Mucosa of gallbladder (tissue), 1 donor: Measurements from ENCODE around the gene PHYH. TPM values are rescaled to one million over a fixed set of nuclear protein-coding genes. Genes with fewer than 3 reads are reported as not detected.
"Not testable (repeated sequence)": the region's sequence is repeated elsewhere in the genome, so short reads cannot be mapped to it uniquely, and the experiment has no call there.

ENCODE experiments used
- DNase-seq: peaks from one replicate; pipeline ENCODE4 v3.0.0-alpha.2; 2020; ENCODE audit warnings: low spot score
- total RNA-seq: library from RNA; stranded (reverse); gene quantifications from one replicate; pipeline ENCODE4 v1.2.1, GENCODE V29; 2021
- donor health status: DM: no; HTN: no; CAD: no.

Gene PHYH
- total RNA-seq: 71.2 TPM

- peak; percentile 90 for DNase-seq
These were observed at the start of gene PHYH for GRCh38 chr10:13299437-13300287. PHYH (minus strand) TSS chr10:13300064; CDS start chr10:13300042, 22 bp downstream.

DNA sequence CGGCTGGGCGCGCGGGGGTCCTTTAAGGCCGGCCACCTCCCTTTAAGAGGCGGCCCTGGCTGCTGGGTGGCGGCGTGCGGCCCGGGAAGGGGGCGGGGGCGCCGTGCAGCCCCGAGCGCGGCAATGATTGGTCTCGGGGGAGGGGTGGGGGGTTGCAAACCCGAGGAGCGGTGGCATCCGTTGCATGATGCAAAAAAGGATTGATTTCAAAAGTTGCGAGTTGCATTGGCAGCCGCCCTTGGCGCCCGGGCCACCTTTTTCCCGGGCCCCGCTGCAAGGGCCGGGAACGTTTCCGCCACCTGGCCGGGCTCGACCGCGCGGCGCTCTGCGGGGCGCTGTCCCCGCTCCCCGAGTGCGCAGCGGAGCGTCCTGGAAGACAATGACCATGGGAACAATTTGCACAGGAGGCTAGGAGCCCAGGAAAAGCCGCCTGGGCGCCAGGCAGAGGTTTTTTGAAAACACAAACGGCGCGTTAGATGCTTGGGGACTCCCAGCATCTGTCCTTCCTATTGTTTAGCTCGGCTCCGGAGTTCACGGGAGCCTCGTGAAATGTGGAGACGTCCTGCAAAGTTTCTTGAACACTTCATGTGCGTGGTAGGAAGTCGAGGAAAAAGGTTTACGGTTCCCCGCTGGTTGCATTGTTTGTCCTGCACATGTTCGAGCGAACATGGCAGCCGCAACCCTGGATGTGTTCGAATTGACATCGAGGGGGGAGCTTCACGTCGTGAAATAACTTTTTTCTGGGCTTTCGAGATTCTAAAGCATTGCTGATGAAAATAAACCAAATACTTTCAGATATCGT, 48.6 kb upstream of the PHYH start, which contains the start of gene SEPHS1:
SEPHS1 (minus strand) TSS at position 78 of the 802 bp plus-strand sequence. CDS start 3,343 bp downstream, outside the sequence.
- DNase-seq: peak; percentile 66

- peak; percentile 79 for DNase-seq
These were observed 47.8 kb upstream of the PHYH start for GRCh38 chr10:13347500-13348156.

DNA sequence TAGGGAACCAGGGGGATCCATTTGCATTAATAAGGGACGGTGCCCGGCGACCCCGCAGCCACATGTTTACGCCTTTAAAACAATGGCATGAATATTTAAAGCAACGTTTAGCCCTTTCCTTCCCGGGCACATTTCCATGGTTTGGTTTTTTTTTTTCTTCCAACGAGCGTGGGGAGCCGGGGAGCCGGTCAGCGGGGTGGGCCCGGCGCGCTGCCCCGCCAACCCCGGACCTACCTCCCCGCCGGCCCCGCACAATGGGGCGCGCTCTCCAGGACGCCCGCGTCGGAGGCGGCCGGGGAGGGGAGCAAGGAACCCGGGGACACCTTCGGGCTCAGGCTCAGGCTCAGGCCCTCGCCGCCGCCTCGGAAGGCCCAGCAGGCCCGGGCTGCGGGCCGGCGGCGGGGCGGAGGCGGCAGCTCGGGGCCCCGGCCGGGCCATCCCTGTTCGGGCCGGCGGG, 47.2 kb upstream of the PHYH start:
- DNase-seq: no peak

GRCh38 chr10:13346283-13347042, 46.6 kb upstream of the PHYH start:
- DNase-seq: no peak

GRCh38 chr10:13340626-13341376, 40.9 kb upstream of the PHYH start:
- no peak for DNase-seq

DNA sequence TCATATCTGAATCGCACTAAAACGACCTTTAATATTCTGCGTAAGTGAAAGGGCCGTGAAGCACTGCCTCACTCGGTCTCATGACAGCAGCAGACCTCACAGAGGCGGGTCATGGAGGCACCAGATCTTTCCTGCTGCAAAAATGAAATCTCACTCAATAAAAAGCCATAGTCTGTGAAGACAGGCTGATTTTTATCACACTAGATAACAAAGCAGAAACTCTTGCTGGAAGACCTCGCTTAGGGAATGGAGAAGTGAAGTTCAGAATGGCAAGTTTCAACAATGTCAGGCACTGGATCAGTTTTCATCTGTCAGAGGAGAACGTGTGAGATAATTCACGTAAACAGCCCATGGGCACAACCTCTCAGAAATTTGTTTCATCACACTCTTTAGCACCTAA, 40.2 kb upstream of the PHYH start:
- DNase-seq: no peak

DNA sequence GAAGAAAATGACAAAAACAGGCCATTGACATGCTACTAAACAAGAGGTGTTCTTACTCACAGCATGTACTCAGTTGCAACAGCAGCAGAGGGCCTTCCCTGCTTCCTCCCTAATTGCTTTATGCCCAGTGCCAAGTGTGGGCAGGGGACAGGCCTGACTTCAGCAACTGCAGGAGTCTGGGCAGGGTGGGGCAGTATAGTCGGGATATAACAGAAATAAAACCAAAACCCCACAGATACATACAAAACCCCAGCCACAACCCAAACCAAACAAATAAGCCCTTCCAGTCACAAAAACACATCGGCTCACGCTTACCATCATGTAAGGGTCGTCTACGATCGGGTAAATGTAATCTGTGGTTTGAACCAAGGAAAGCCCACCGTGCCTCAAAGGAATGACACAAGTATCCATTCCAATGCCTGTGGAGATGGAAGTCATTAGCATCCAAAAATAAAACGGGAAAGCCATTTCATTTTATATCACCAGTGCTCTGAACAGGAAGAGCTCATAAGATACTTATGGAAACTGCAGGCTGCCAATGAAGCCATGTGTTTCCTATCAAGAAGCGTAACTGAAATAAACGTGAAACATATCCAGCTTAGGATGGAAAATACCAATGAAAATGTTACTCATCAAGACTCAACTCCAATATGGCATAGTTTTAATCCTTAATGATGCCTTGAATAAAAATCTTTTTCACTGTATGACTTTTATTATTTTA, 38.7 kb upstream of the PHYH start:
- DNase-seq: no peak

- DNase-seq: no peak
These were observed 37.9 kb upstream of the PHYH start for GRCh38 chr10:13337827-13338196.

DNA sequence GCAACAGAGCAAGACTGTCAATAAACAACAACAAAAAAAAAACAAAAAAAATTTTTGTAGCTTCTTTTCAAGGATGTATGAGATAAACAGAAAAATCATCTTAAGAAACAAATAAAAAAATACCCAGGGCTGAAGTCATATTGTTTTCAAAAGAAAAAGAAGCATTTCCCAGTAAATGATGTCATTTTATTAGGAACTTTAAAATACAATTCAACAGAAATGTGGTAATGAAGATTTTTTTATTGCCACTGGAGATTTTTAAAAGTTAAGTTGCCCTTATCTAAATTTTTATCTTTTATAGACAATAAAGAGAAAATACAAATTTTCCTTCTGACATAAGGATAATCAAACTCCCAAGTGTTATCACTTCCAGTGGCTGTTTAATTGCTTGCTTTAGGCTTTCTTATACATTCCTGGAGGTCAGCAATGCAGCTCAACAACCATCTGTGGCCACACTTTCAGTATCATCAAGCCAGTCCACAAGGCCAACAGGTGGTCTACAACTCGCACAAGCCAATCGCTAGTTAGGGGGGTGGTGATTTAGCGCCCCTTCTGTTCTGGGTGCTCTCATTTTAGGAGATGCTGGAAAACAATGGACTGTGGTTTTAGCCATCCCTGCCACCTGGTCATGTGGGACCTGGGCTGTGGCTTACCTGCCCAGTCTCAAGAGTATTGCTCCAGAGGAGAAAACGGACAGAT, 37.4 kb upstream of the PHYH start:
- DNase-seq: no peak

DNA sequence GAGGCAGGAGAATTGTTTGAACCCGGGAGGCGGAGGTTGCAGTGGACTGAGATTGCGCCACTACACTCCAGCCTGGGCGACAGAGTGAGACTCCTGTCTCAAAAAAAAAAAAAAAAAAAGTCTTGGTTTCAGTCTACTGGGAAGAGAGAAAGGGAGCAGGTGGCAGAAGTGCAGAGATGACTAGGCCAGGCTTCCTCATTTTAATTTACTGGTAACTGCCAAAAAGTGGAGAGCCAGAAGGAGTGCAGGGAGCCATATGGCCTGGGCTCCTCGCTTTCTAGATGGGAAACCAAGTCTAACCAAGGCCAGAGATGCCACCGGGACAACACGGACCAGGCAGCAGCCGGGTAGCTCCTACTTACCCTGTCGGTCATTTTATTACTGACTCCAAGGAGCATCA, 36.0 kb upstream of the PHYH start:
- DNase-seq: no peak

DNA sequence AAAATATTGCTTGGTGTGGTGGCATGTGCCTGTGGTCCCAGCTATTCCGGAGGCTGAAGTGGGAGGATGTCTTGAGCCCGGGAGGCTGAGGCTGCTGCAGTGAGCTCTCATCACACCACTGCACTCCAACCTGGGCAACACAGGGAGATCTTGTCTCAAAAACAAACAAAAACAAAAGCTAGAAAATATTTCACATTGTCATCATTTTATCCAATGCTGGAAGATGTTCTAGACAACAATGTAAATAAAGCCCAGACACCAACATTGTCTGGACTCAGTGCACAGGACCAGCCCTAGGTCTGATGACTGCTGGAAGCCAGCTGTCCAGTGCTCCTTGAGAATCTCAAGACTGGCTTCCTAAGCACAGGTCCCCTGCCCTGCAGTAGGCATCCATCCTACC, 34.7 kb upstream of the PHYH start:
- no peak for DNase-seq

GRCh38 chr10:13331646-13332045, 31.8 kb upstream of the PHYH start:
- DNase-seq: no peak

GRCh38 chr10:13330980-13331379, 31.1 kb upstream of the PHYH start:
- DNase-seq: not testable (repeated sequence)

- no peak for DNase-seq
These were observed 29.7 kb upstream of the PHYH start for GRCh38 chr10:13329565-13329964.

GRCh38 chr10:13328613-13329012, 28.7 kb upstream of the PHYH start:
- no peak for DNase-seq

- DNase-seq: no peak
These were observed 28.3 kb upstream of the PHYH start for GRCh38 chr10:13328126-13328525.

GRCh38 chr10:13327534-13327933, 27.7 kb upstream of the PHYH start:
- no peak for DNase-seq

DNA sequence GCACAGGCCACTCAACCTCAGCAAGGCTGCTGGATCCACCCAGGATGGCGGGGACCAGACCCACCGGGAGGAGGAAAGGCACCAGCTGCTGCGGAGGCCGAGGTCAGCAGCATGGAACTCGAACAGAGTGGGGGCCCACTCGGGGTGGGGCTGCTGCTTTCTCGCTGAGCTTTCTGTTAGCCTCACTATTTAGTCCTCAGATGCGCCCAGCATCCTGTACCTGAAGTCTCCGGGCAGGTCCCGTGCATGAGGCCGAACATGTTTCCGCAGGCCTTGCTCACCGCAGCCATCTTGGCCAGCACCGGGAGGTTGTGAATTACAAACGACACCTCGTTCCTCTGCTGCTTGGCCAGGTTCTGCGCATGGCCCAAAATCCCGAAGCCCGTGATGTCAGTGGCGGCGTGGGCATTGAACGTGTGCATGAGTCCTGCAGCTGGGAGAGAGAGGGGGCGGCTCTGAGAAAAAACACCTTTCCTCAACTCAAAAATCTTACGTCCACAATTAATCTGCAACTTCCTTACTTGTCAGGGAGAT, 22.8 kb upstream of the PHYH start:
- DNase-seq: no peak
